NT2/D1 (cell line): Measurements from ENCODE around the gene QRFP.
A peak's percentile ranks its signal among the peaks of the same experiment; 100 is the strongest.

Source experiments
- DNase-seq: peaks from one replicate; pipeline ENCODE4 v3.0.0-alpha.2; 2011; ENCODE audit warnings: low read depth, low spot score
- H3K27me3 ChIP-seq: 2 replicates; pipeline ENCODE4 v1.6.0; 2011; ENCODE audit warnings: mild to moderate bottlenecking; ENCODE audit not compliant: insufficient read length, insufficient read depth
- H3K36me3 ChIP-seq: 2 replicates; pipeline ENCODE4 v1.6.1; 2011; ENCODE audit warnings: mild to moderate bottlenecking, low read length, mixed read lengths; ENCODE audit not compliant: insufficient read depth, insufficient read length
- H3K4me1 ChIP-seq: 2 replicates; pipeline ENCODE4 v1.5.1; 2011; ENCODE audit not compliant: insufficient read depth, insufficient read length
- H3K4me3 ChIP-seq: 2 replicates; pipeline ENCODE4 v1.5.1; 2011; ENCODE audit warnings: low read depth; ENCODE audit not compliant: insufficient read length
- H3K9ac ChIP-seq: 2 replicates; pipeline ENCODE4 v1.6.0; 2011; ENCODE audit warnings: low read depth; ENCODE audit not compliant: insufficient read length
- H3K9me3 ChIP-seq: 2 replicates; pipeline ENCODE4 v1.5.1; 2011; ENCODE audit warnings: mild to moderate bottlenecking, low read length; ENCODE audit not compliant: insufficient read depth
- SUZ12 ChIP-seq: IDR thresholded peaks from 2 replicates; pipeline ENCODE4 v1.6.1; 2011; ENCODE audit not compliant: insufficient read length, insufficient read depth; ENCODE audit errors: extremely low read depth
- YY1 ChIP-seq: IDR thresholded peaks from 2 replicates; pipeline ENCODE4 v1.6.1; 2011; ENCODE audit not compliant: insufficient read length, insufficient read depth
- ZNF274 ChIP-seq: IDR thresholded peaks from 2 replicates; pipeline ENCODE4 v1.6.1; 2011; ENCODE audit warnings: mild to moderate bottlenecking, low read depth, low read length

The QRFP gene

DNA sequence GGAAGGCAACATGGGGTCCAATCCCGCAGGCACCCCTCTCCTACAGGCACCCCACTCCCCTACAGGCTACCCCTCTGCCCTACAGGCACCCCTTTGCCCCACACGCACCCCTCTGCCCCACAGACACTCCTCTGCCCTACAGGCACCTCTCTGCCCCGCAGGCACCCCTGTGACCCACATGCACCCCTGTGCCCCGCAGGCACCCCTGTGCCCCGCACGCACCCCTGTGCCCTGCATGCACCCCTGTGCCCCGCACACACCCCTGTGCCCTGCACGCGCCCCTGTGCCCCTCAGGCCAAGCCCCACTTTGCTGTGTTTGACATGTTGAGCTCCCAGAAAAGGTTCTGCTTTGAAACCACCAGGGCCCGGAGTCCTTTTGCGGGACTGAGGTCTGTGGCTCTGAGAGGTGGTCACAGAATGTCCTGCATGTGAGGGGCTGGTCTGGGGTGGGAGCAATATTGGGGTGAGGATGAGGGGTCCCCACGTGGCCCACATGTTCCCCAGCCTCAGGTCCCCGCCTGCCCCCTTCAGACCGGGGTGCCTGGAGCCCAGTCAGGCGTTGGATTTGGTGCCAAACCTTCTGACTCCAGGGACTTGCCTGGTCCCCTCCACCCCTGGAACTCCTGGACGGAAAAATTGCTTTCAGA lies 616 bp upstream of the QRFP start:
- Histone ChIP-seq H3K4me1 (peaks cover 6% of the 10 kb centered on the region), H3K27me3 (no peaks in the 10 kb centered on the region), H3K9ac (no peak overlapping the region), H3K4me3 (no peak overlapping the region), H3K36me3 (peaks cover 22% of the 10 kb centered on the region), H3K9me3 (no peaks in the 10 kb centered on the region)
- no peak for TF ChIP-seq SUZ12
- DNase-seq: no peak

DNA sequence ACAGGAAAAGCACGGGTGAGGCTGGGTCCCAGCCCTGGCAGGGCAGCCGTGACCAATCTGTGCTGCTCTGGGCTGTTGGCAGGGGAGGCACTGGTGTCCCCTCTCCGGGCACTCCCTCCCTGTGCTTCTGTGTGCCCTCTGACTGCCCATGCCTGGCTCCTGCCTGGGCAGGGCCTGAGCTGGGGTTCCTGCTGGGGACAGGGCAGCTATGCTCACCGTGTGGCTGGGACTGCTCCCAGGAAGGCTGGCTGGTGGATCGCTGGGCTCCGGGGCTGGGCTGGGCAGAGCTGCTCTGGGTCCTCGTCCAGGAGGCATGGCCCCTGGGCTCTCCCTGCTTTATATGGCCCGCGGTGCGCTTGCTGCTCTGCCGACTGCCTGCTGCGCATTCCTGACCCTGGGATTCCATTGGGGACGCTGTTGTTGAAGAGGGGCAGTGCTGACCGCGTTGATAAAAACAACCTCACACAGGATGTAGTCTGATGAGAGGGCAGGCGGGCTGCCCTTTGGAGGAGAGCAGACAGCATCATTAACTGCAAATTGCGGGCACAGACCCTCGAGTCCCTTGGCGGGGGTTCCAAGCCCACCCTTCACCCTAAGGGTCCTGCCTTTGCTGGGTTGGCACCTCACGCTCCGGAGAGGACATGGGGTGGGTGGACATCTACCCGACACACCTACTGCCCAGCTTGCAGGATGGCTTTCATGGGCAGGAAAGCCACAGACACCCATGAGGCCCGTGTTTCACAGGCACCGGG lies 955 bp downstream of the QRFP start:
- Histone ChIP-seq H3K4me1 (peaks cover 6% of the 10 kb centered on the region), H3K4me3 (no peak overlapping the region), H3K9me3 (no peaks in the 10 kb centered on the region), H3K9ac (peak overlapping the region; percentile 28), H3K36me3 (peaks cover 37% of the 10 kb centered on the region), H3K27me3 (no peaks in the 10 kb centered on the region)
- no peak for TF ChIP-seq YY1
- TF ChIP-seq ZNF274: no peak
- no peak for TF ChIP-seq SUZ12
- DNase-seq: no peak

DNA sequence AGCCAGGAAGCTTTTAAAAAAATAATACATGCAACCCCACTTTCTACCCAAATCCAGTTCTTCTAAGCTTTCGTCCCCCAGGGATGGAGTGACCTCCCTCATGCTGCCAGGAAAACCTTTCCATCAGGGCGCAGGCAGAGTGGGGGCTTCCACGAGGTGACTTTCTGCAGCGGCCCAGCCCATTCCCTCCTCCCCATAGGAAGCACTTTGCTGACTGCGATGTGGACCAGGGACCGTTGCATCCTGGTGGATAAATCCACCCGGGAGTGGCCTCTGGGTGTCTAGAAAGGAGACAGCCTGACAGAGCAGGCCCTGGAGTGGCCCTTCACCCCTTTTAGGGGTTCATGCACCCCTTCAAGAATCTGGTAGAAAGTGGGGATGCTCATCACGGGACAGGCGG lies 1.6 kb downstream of the QRFP start:
- no peaks in the 10 kb centered on the region for H3K9me3 ChIP-seq
- H3K4me1 ChIP-seq: peaks cover 6% of the 10 kb centered on the region
- TF ChIP-seq SUZ12 (no peak), YY1 (no peak), ZNF274 (no peak)
- H3K27me3 ChIP-seq: no peaks in the 10 kb centered on the region
- H3K36me3 ChIP-seq: peaks cover 44% of the 10 kb centered on the region
- no peak overlapping the region for H3K4me3 ChIP-seq
- no peak overlapping the region for H3K9ac ChIP-seq
- no peak for DNase-seq

DNA sequence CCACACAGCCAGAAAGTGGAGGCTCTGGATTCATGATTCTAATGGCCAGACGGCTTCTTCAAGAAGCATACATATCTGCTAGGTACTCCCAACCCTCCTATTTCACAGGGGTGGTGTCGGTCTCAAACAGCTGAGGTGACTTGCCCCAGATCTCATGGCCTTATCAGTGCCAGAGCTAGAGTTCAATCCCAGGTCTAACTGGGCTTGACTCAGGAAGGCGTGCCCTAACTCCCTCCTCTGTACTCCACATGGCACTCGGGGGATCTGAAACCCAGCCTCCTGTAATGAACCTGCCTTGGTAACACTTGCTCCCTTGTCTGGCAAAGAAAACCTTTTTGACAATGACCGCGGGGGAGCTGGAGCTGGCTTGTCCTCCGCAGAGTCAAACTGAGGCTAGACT lies 2.1 kb downstream of the QRFP start:
- no peak for TF ChIP-seq YY1
- no peak for TF ChIP-seq SUZ12
- TF ChIP-seq ZNF274: no peak
- H3K9ac ChIP-seq: no peak overlapping the region
- H3K36me3 ChIP-seq: peaks cover 47% of the 10 kb centered on the region
- H3K9me3 ChIP-seq: no peaks in the 10 kb centered on the region
- no peaks in the 10 kb centered on the region for H3K27me3 ChIP-seq
- H3K4me1 ChIP-seq: peaks cover 6% of the 10 kb centered on the region
- DNase-seq: no peak
- H3K4me3 ChIP-seq: no peak overlapping the region

DNA sequence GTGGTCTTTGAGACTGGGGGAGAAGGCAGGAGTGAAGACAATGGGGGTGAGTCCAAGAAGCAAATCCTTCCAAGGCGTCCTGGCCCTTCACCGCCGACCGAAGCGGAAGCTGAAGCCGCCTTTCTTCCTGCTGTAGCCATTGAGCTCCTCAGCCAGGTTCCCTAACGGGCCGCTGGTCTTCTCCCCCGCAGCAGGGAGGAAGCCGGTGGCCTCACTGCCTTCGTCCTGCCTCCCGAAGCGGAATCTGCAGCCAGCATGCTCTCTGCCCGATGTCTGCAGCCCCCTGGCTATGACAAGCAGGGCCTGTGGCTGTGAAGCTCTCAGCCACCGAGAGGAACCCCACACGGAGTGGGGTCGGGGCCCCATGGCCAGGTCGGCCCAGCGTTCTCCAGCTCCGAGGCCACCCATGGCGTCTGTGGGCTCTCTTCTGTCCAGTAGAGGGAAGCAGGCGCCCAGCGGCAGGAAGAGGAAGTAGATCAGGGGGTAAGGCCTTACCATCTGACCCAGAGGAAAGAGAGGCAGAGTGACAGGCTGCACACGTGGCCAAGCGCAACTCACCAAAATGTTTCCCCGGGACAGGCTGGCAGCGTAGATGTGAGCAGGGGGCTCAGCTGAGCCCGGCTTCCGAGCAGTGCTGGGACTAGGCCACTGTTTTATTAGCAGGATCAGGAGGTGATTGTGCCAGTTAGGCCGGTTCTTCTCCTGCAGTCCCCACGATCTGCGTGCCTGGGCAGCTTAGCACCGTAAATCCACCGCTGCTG lies 3.1 kb downstream of the QRFP start:
- no peak for TF ChIP-seq YY1
- no peak for TF ChIP-seq SUZ12
- TF ChIP-seq ZNF274: no peak
- Histone ChIP-seq H3K4me1 (peaks cover 6% of the 10 kb centered on the region), H3K4me3 (no peak overlapping the region), H3K36me3 (peaks cover 53% of the 10 kb centered on the region), H3K9ac (no peak overlapping the region), H3K27me3 (no peaks in the 10 kb centered on the region), H3K9me3 (no peaks in the 10 kb centered on the region)
- no peak for DNase-seq

DNA sequence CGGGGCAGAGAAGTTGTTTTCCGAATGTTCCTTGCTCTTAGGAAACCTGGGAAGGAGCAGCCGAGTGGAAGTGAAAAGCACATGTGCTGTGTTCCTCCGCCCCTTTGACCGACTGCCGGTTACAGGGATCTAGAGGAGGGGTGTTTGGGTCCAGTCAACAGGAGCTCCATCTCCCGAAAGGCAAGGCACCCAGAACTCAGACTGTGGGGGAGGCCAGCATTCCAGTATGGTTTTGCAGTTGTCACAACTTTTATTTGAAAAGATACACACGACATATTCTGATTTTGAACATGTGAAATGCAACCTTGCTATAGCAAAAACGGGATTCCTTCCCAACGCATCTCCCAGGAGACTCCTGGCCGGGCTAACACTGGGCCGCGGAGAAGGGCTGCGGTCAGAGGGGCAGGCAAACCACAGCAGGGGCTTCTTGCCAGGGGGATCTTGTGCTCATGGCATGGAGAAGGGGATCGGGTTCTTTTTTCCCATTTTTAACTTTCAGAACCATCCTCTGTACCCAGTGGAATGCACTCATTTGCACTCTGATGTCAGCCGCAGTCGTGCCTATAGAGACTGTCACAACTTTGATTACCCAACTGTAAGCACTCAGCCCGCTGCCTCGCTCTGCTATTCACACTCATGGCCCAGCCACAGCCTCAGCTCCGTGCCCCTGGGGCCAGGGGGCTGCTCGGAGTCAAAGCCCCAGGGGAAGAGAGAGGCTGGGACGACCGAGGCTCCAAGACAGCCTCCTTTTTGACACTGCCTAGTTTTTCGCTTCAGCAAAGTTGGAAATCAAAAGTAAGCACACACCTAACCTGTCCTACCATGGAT lies 3.9 kb downstream of the QRFP start:
- Histone ChIP-seq H3K27me3 (no peaks in the 10 kb centered on the region), H3K4me1 (peaks cover 4% of the 10 kb centered on the region), H3K36me3 (peaks cover 62% of the 10 kb centered on the region), H3K9ac (no peak overlapping the region), H3K9me3 (no peaks in the 10 kb centered on the region), H3K4me3 (no peak overlapping the region)
- no peak for DNase-seq
- no peak for TF ChIP-seq ZNF274
- no peak for TF ChIP-seq YY1
